Gastroesophageal sphincter (tissue), 3 donors: ENCODE results near the gene GNAI2.

Experiments
- POLR2A ChIP-seq, 2 donors: fragments of 450-650 bp; IDR thresholded peaks; one replicate each; pipeline ENCODE4 v1.6.1; 2017; ENCODE audit warnings: antibody characterized with exemption in 2 of 2, mild to moderate bottlenecking in 2 of 2, moderate library complexity in 1 of 2
- TF ChIP-seq, protein P1 (sequence below), 4 experiments: fragments of 200-600 bp in 2 of 4; fragments of 450-650 bp in 2 of 4; sonication (generic) in 1 of 4; IDR thresholded peaks; one replicate each; pipeline ENCODE4 v1.5.1; 2017 to 2019; ENCODE audit warnings: antibody characterized with exemption in 4 of 4, mild to moderate bottlenecking in 2 of 4, moderate library complexity in 2 of 4

DNA sequence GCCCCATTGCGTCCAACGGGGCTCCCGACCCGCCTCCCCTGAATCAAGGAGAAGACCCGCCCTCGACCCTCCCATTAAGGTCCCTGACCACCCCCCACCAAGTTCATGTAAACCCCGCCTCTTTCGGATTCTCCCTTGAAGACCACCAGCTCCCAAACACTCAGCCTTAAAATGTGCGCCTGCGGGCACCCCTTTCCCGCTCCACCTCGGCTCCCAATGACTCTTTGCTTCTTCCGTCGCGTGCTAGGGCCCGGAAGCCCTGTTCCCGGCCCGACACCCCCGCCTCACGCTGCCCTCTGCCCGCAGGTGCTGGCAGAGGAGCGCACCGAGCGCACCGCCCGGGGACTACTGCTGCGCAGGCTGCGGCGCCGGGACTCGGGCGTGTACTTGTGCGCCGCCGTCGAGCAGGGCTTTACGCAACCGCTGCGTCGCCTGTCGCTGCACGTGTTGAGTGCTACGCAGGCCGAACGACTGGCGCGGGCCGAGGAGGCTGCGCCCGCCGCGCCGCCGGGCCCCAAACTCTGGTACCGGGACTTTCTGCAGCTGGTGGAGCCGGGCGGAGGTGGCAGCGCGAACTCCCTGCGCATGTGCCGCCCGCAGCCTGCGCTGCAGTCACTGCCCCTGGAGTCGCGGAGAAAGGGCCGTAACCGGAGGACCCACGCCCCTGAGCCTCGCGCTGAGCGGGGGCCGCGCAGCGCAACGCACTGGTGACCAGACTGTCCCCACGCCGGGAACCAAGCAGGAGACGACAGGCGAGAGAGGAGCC is 40.2 kb downstream of the GNAI2 start:
- no peak for TF ChIP-seq POLR2A (IDR thresholded peaks at IDR 0.05)
- TF ChIP-seq, protein P1, sequence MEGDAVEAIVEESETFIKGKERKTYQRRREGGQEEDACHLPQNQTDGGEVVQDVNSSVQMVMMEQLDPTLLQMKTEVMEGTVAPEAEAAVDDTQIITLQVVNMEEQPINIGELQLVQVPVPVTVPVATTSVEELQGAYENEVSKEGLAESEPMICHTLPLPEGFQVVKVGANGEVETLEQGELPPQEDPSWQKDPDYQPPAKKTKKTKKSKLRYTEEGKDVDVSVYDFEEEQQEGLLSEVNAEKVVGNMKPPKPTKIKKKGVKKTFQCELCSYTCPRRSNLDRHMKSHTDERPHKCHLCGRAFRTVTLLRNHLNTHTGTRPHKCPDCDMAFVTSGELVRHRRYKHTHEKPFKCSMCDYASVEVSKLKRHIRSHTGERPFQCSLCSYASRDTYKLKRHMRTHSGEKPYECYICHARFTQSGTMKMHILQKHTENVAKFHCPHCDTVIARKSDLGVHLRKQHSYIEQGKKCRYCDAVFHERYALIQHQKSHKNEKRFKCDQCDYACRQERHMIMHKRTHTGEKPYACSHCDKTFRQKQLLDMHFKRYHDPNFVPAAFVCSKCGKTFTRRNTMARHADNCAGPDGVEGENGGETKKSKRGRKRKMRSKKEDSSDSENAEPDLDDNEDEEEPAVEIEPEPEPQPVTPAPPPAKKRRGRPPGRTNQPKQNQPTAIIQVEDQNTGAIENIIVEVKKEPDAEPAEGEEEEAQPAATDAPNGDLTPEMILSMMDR (IDR thresholded peaks at IDR 0.05) = no peak
